GM23248 (cell line): ENCODE data around the gene MITF. TPM values are rescaled to one million over a fixed set of nuclear protein-coding genes. Genes with fewer than 3 reads are reported as not detected.

Experiments
- DNase-seq: peaks from one replicate; pipeline ENCODE4 v3.0.0-alpha.2; 2015
- H2AFZ ChIP-seq: fragments of 200-600 bp; sonication (generic); 2 replicates; pipeline ENCODE4 v1.6.1; 2016; ENCODE audit warnings: antibody characterized with exemption
- H3F3A ChIP-seq: fragments of 200-600 bp; sonication (generic); 2 replicates; pipeline ENCODE4 v1.6.1; 2016; ENCODE audit warnings: mild to moderate bottlenecking, antibody characterized with exemption, mixed run types; ENCODE audit not compliant: insufficient read depth
- H3K27ac ChIP-seq: fragments of 200-600 bp; sonication (generic); 2 replicates; pipeline ENCODE4 v1.5.1; 2016; ENCODE audit warnings: mild to moderate bottlenecking
- H3K27me3 ChIP-seq: fragments of 200-600 bp; sonication (generic); replicated peaks from 2 replicates; pipeline ENCODE4 v1.6.1; 2016; ENCODE audit warnings: mild to moderate bottlenecking; ENCODE audit not compliant: insufficient read depth
- H3K36me3 ChIP-seq: fragments of 200-600 bp; sonication (generic); 2 replicates; pipeline ENCODE4 v1.6.1; 2016; ENCODE audit warnings: low read depth, mild to moderate bottlenecking
- H3K4me1 ChIP-seq: fragments of 200-600 bp; sonication (generic); 2 replicates; pipeline ENCODE4 v1.6.1; 2016; ENCODE audit warnings: mild to moderate bottlenecking; ENCODE audit not compliant: insufficient read depth
- H3K4me2 ChIP-seq: fragments of 200-600 bp; sonication (generic); one replicate; pipeline ENCODE4 v1.6.1; 2016; ENCODE audit warnings: mild to moderate bottlenecking; ENCODE audit not compliant: unreplicated experiment
- H3K4me3 ChIP-seq: fragments of 200-600 bp; sonication (generic); 2 replicates; pipeline ENCODE4 v1.5.1; 2016; ENCODE audit warnings: mild to moderate bottlenecking
- H3K79me2 ChIP-seq: fragments of 200-600 bp; sonication (generic); 2 replicates; pipeline ENCODE4 v1.6.1; 2016; ENCODE audit warnings: mild to moderate bottlenecking; ENCODE audit not compliant: insufficient read depth
- H3K9ac ChIP-seq: fragments of 200-600 bp; sonication (generic); 2 replicates; pipeline ENCODE4 v1.6.1; 2016; ENCODE audit warnings: mild to moderate bottlenecking
- H3K9me2 ChIP-seq: fragments of 200-600 bp; sonication (generic); 2 replicates; pipeline ENCODE4 v1.6.1; 2016; ENCODE audit warnings: mixed run types, mild to moderate bottlenecking, moderate library complexity; ENCODE audit not compliant: insufficient read depth
- H3K9me3 ChIP-seq: fragments of 200-600 bp; sonication (generic); one replicate; pipeline ENCODE4 v1.6.1; 2017; ENCODE audit warnings: low read depth
- H4K20me1 ChIP-seq: fragments of 200-600 bp; sonication (generic); 2 replicates; pipeline ENCODE4 v1.6.0; 2016; ENCODE audit not compliant: insufficient read depth
- EZH2 ChIP-seq: fragments of 200-600 bp; sonication (generic); IDR thresholded peaks from 2 replicates; pipeline ENCODE4 v1.6.1; 2018; ENCODE audit warnings: antibody characterized with exemption, mild to moderate bottlenecking; ENCODE audit not compliant: insufficient read depth, poor library complexity, severe bottlenecking
- EZH2phosphoT487 ChIP-seq: fragments of 200-600 bp; sonication (generic); IDR thresholded peaks from 2 replicates; pipeline ENCODE4 v1.6.1; 2018; ENCODE audit warnings: antibody characterized with exemption, moderate library complexity, mild to moderate bottlenecking, low read depth; ENCODE audit not compliant: insufficient read depth
- WGBS, 2 experiments: methylation state at CpG; one replicate each; pipeline ENCODE4 v1.1.6; 2015 to 2017; ENCODE audit warnings: low lambda C conversion rate in 2 of 2, low coverage in 1 of 2; ENCODE audit errors: missing lambda C conversion rate in 2 of 2; 5-methylcytosine and 5-hydroxymethylcytosine counted together
- in situ Hi-C: fragments of 300-500 bp; cut with MboI; formaldehyde crosslinking; loops from 2 replicates; pipeline ENCODE4 v1.15.0; 2020
- polyA plus RNA-seq: library from polyadenylated mRNA; unstranded; fragments of >200 nt; fragmentation: Nextera tagmentation; extraction: Ambion mirVana; gene quantifications from 2 replicates; pipeline ENCODE4 v1.2.1, GENCODE V29; 2016
- total RNA-seq: library from RNA; depleted of rRNA; stranded (reverse); fragments of >200 nt; shearing (Covaris generic); gene quantifications from 2 replicates; pipeline ENCODE4 v1.2.3, GENCODE V29; 2014

The MITF gene
- total and polyA plus RNA-seq, 2 experiments from 2014 or later = 0.86 to 2.0 TPM

- Histone ChIP-seq H3K9ac (no peak overlapping the region), H3K4me3 (no peak overlapping the region), H3K4me1 (no peaks in the 10 kb centered on the region), H4K20me1 (no peaks in the 10 kb centered on the region), H3K9me2 (no peaks in the 10 kb centered on the region), H3K27me3 (no peaks in the 10 kb centered on the region), H3K36me3 (no peaks in the 10 kb centered on the region), H3K79me2 (no peaks in the 10 kb centered on the region), H3K9me3 (no peaks in the 10 kb centered on the region), H3K27ac (no peak overlapping the region), H3K4me2 (no peak overlapping the region), H3F3A (no peaks in the 10 kb centered on the region), H2AFZ (no peak overlapping the region)
- TF ChIP-seq EZH2phosphoT487 (no peak), EZH2 (no peak)
- DNase-seq = peak; percentile 40
- in situ Hi-C loops = loop anchor here (25.0 kb wide), 1 partner anchor 238 kb away; no protein-coding TSS in a partner anchor
Measured at GRCh38 chr3:69925506-69925905, 186.2 kb downstream of the MITF start.

DNA sequence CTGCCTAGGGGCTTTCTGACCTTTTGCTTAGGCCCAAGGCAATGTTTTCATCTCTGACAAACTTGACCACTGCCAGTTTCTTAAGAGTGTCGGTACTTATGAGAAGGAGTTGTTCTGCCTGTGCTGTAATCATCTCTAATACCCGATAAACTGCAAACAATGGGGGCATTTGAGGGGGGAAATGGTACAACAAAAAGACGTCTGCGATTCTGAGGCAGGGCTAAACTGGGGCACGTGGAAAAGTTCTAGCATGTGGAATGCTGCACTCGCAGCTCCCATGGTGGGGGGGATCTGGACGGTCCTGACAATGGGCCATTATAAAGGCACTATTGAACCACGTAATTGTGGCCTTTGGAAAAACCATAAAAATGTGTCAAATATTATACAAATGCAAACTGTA lies 187.1 kb downstream of the MITF start:
- Histone ChIP-seq H3K79me2 (no peaks in the 10 kb centered on the region), H3K4me1 (no peaks in the 10 kb centered on the region), H3K27ac (no peak overlapping the region), H3K27me3 (no peaks in the 10 kb centered on the region), H3K9ac (no peak overlapping the region), H3F3A (no peaks in the 10 kb centered on the region), H3K36me3 (no peaks in the 10 kb centered on the region), H3K9me2 (no peaks in the 10 kb centered on the region), H2AFZ (no peak overlapping the region), H3K9me3 (no peaks in the 10 kb centered on the region), H3K4me3 (no peak overlapping the region), H3K4me2 (no peak overlapping the region), H4K20me1 (no peaks in the 10 kb centered on the region)
- DNase-seq = no peak
- WGBS, 2 experiments = 79 to 82% methylated on average over 8 of the region's 8 CpGs
- in situ Hi-C loops = loop anchor here (25.0 kb wide), 1 partner anchor 239 kb away; no protein-coding TSS in a partner anchor
- TF ChIP-seq EZH2phosphoT487 = no peak
- TF ChIP-seq EZH2 = no peak

DNA sequence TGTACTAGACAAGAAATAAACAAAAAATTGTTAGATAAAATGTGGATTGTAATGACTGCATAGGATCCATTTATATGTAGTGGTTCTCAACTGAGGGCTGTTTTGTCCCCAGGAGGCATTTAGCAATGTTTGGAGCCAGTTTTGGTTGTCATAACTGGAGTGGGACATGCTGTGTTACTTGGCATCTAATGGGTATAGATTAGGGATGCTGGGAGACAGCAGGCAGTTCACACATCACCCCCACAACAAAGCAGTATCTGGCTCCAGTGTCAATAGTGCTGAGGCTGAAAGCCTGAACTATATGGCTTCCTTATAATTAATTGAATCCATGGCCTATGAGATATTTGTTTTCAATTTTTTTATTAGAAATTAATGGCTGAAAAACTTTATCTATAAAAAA lies 188.3 kb downstream of the MITF start:
- Histone ChIP-seq H3K4me3 (no peak overlapping the region), H2AFZ (no peak overlapping the region), H3K36me3 (no peaks in the 10 kb centered on the region), H3K9me3 (no peaks in the 10 kb centered on the region), H3K4me2 (no peak overlapping the region), H3K27ac (no peak overlapping the region), H4K20me1 (no peaks in the 10 kb centered on the region), H3K4me1 (no peaks in the 10 kb centered on the region), H3K79me2 (no peaks in the 10 kb centered on the region), H3F3A (no peaks in the 10 kb centered on the region), H3K9me2 (no peaks in the 10 kb centered on the region), H3K9ac (no peak overlapping the region), H3K27me3 (no peaks in the 10 kb centered on the region)
- in situ Hi-C loops = loop anchor here (25.0 kb wide), 1 partner anchor 240 kb away; no protein-coding TSS in a partner anchor
- TF ChIP-seq EZH2 = no peak
- TF ChIP-seq EZH2phosphoT487 = no peak
- DNase-seq = no peak

- H4K20me1 ChIP-seq = no peaks in the 10 kb centered on the region
- no peak overlapping the region for H3K4me2 ChIP-seq
- H3K27me3 ChIP-seq = no peaks in the 10 kb centered on the region
- H3K4me1 ChIP-seq = no peaks in the 10 kb centered on the region
- no peak for DNase-seq
- no peak overlapping the region for H3K4me3 ChIP-seq
- TF ChIP-seq EZH2phosphoT487 (no peak), EZH2 (no peak)
- no peak overlapping the region for H3K27ac ChIP-seq
- no peaks in the 10 kb centered on the region for H3K9me3 ChIP-seq
- no peak overlapping the region for H3K9ac ChIP-seq
- H3K36me3 ChIP-seq = no peaks in the 10 kb centered on the region
- H3K79me2 ChIP-seq = no peaks in the 10 kb centered on the region
- no peaks in the 10 kb centered on the region for H3K9me2 ChIP-seq
- H3F3A ChIP-seq = no peaks in the 10 kb centered on the region
- WGBS, 2 experiments = 68 to 70% methylated on average over 4 of the region's 4 CpGs
- in situ Hi-C loops = loop anchor here (25.0 kb wide), 1 partner anchor 242 kb away; no protein-coding TSS in a partner anchor
- H2AFZ ChIP-seq = no peak overlapping the region
Measured at GRCh38 chr3:69929019-69929418, 189.8 kb downstream of the MITF start.

DNA sequence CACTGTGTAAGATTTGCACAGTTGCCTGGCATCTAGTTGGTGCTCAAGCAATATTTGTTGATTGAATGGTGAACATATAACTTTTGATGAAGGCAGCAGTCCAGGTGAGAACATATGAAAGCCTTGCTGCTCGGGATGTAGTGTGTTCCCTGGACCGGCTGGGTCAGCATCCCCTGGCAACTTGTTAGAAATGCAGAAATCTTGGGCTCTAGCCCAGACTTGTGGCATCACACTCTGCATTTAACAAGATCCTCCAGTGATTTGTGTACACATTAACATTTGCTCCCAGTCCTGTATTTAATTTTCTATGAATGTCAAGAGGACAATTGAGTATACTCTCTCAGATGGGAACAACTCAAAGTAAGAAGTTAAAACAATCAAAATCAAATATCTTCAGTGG lies 191.3 kb downstream of the MITF start:
- Histone ChIP-seq H3F3A (no peaks in the 10 kb centered on the region), H4K20me1 (no peaks in the 10 kb centered on the region), H3K9ac (no peak overlapping the region), H3K4me1 (no peaks in the 10 kb centered on the region), H3K27me3 (no peaks in the 10 kb centered on the region), H3K36me3 (no peaks in the 10 kb centered on the region), H3K9me2 (no peaks in the 10 kb centered on the region), H3K79me2 (no peaks in the 10 kb centered on the region), H3K9me3 (no peaks in the 10 kb centered on the region), H3K27ac (no peak overlapping the region), H3K4me3 (no peak overlapping the region), H3K4me2 (no peak overlapping the region), H2AFZ (no peak overlapping the region)
- no peak for DNase-seq
- TF ChIP-seq EZH2 (no peak), EZH2phosphoT487 (no peak)
- 22 to 25% methylated on average over 2 of the region's 2 CpGs for WGBS, 2 experiments
- in situ Hi-C loops = loop anchor here (25.0 kb wide), 1 partner anchor 243 kb away; no protein-coding TSS in a partner anchor
